Activated T-helper 1 cell treated with anti-CD3 and anti-CD28 coated beads, Interleukin-12 subunit alpha, Interleukin-12 subunit beta, Interleukin-2, Interleukin-4 antibody, amounts not matched to agents 30 ng/mL and 10 ng/mL and 1 ng/mL, durations not matched to agents 14 hours and 24 hours and 36 hours (primary cell): ENCODE measurements around the gene GFRA4. TPM values are rescaled to one million over a fixed set of nuclear protein-coding genes. Genes with fewer than 3 reads are reported as not detected.

ENCODE experiments used
- DNase-seq: peaks from one replicate; pipeline ENCODE4 v3.0.0; 2021; ENCODE audit warnings: low spot score
- H3K27ac Mint-ChIP-seq: one replicate; pipeline ENCODE4 v1.8.0; 2021; ENCODE audit warnings: mild to moderate bottlenecking, mixed read lengths
- H3K27me3 Mint-ChIP-seq: one replicate; pipeline ENCODE4 v1.8.0; 2022; ENCODE audit warnings: mild to moderate bottlenecking, moderate library complexity, mixed read lengths; ENCODE audit not compliant: insufficient read depth
- H3K36me3 Mint-ChIP-seq: one replicate; pipeline ENCODE4 v1.8.0; 2021; ENCODE audit warnings: low read depth, mixed read lengths
- H3K4me1 Mint-ChIP-seq: one replicate; pipeline ENCODE4 v1.8.0; 2021; ENCODE audit warnings: low read depth, mixed read lengths
- H3K4me3 Mint-ChIP-seq: one replicate; pipeline ENCODE4 v1.8.0; 2021; ENCODE audit warnings: mild to moderate bottlenecking, moderate library complexity, mixed read lengths
- H3K9me3 Mint-ChIP-seq: one replicate; pipeline ENCODE4 v1.8.0; 2021; ENCODE audit warnings: mixed read lengths
- intact Hi-C: fragments of 100-400 bp; cut with micrococcal nuclease; formaldehyde crosslinking; loops from one replicate; pipeline ENCODE4 v1.15.1; 2024
- total RNA-seq: library from RNA; stranded (reverse); gene quantifications from 2 replicates; pipeline ENCODE4 v1.2.3, GENCODE V29; 2022

Gene GFRA4
- not detected in 2 replicates for total RNA-seq

GRCh38 chr20:3663031-3663701 lies at the start of gene GFRA4:
GFRA4 (minus strand) TSS chr20:3663399; CDS start chr20:3663399, 0 bp downstream.
- Mint-ChIP-seq H3K36me3 (peaks cover 4% of the 10 kb centered on the region), H3K4me1 (peaks cover 38% of the 10 kb centered on the region), H3K4me3 (no peak within 1 kb of the TSS), H3K27me3 (peaks cover 59% of the 10 kb centered on the region), H3K27ac (no peak within 1 kb of the TSS), H3K9me3 (no peaks in the 10 kb centered on the region)
- DNase-seq = no peak
- intact Hi-C loops = no loop called here

- H3K36me3 Mint-ChIP-seq = no peaks in the 10 kb centered on the region
- H3K27ac Mint-ChIP-seq = no peak within 1 kb of the TSS
- H3K9me3 Mint-ChIP-seq = no peaks in the 10 kb centered on the region
Measured at GRCh38 chr20:3712279-3712873, 49.2 kb upstream of the GFRA4 start, which contains the start of gene SIGLEC1. SIGLEC1 (minus strand) TSS chr20:3712600; CDS start chr20:3707128, 5,472 bp downstream.

GRCh38 chr20:3711484-3711941 lies 48.3 kb upstream of the GFRA4 start:
- intact Hi-C loops = loop anchor here (1.0 kb wide), 1 partner anchor 35 kb away; no protein-coding TSS in a partner anchor
- Mint-ChIP-seq H3K27me3 (peaks cover 12% of the 10 kb centered on the region), H3K36me3 (no peaks in the 10 kb centered on the region), H3K27ac (no peak overlapping the region), H3K4me3 (no peak overlapping the region), H3K4me1 (no peaks in the 10 kb centered on the region), H3K9me3 (no peaks in the 10 kb centered on the region)
- DNase-seq = no peak

More at GRCh38 chr20:3712279-3712873, 49.2 kb upstream of the GFRA4 start, which contains the start of gene SIGLEC1:
- Mint-ChIP-seq H3K27me3 (peaks cover 12% of the 10 kb centered on the region), H3K4me1 (no peaks in the 10 kb centered on the region), H3K4me3 (no peak within 1 kb of the TSS)
- no peak for DNase-seq
- intact Hi-C loops = no loop called here

GRCh38 chr20:3710703-3711483 lies 47.7 kb upstream of the GFRA4 start:
- H3K27me3 Mint-ChIP-seq = peaks cover 10% of the 10 kb centered on the region

GRCh38 chr20:3710011-3710466 lies 46.8 kb upstream of the GFRA4 start:
- Mint-ChIP-seq H3K27ac (no peak overlapping the region), H3K4me1 (no peaks in the 10 kb centered on the region), H3K9me3 (no peaks in the 10 kb centered on the region), H3K4me3 (no peak overlapping the region), H3K27me3 (peaks cover 10% of the 10 kb centered on the region), H3K36me3 (no peaks in the 10 kb centered on the region)
- intact Hi-C loops = loop anchor here (1.0 kb wide), 1 partner anchor 147 kb away; no protein-coding TSS in a partner anchor
- DNase-seq = no peak

More at GRCh38 chr20:3710703-3711483, 47.7 kb upstream of the GFRA4 start:
- H3K4me1 Mint-ChIP-seq = no peaks in the 10 kb centered on the region
- H3K4me3 Mint-ChIP-seq = no peak overlapping the region
- H3K27ac Mint-ChIP-seq = no peak overlapping the region
- no peaks in the 10 kb centered on the region for H3K9me3 Mint-ChIP-seq
- no peaks in the 10 kb centered on the region for H3K36me3 Mint-ChIP-seq
- intact Hi-C loops = loop anchor here (1.0 kb wide), 2 partner anchors 35 to 148 kb away; no protein-coding TSS in a partner anchor
- DNase-seq = peak; percentile 50

- intact Hi-C loops = no loop called here
- H3K9me3 Mint-ChIP-seq = no peaks in the 10 kb centered on the region
- no peak overlapping the region for H3K4me3 Mint-ChIP-seq
- no peak for DNase-seq
- no peak overlapping the region for H3K27ac Mint-ChIP-seq
- no peaks in the 10 kb centered on the region for H3K36me3 Mint-ChIP-seq
- H3K27me3 Mint-ChIP-seq = peaks cover 5% of the 10 kb centered on the region
- H3K4me1 Mint-ChIP-seq = no peaks in the 10 kb centered on the region
Measured at GRCh38 chr20:3707508-3707899, 44.3 kb upstream of the GFRA4 start.

- intact Hi-C loops = no loop called here
Measured at GRCh38 chr20:3706774-3707507, 43.7 kb upstream of the GFRA4 start.

GRCh38 chr20:3705970-3706739 lies 43.0 kb upstream of the GFRA4 start:
- Mint-ChIP-seq H3K27me3 (peaks cover 2% of the 10 kb centered on the region), H3K4me1 (no peaks in the 10 kb centered on the region), H3K27ac (no peak overlapping the region), H3K4me3 (no peak overlapping the region), H3K9me3 (no peaks in the 10 kb centered on the region), H3K36me3 (no peaks in the 10 kb centered on the region)
- DNase-seq = no peak
- intact Hi-C loops = no loop called here

More at GRCh38 chr20:3706774-3707507, 43.7 kb upstream of the GFRA4 start:
- DNase-seq = no peak
- H3K36me3 Mint-ChIP-seq = no peaks in the 10 kb centered on the region
- H3K27me3 Mint-ChIP-seq = peaks cover 4% of the 10 kb centered on the region
- H3K27ac Mint-ChIP-seq = no peak overlapping the region
- no peaks in the 10 kb centered on the region for H3K9me3 Mint-ChIP-seq
- H3K4me1 Mint-ChIP-seq = no peaks in the 10 kb centered on the region
- no peak overlapping the region for H3K4me3 Mint-ChIP-seq

- no peaks in the 10 kb centered on the region for H3K9me3 Mint-ChIP-seq
- no peak overlapping the region for H3K4me3 Mint-ChIP-seq
- no peaks in the 10 kb centered on the region for H3K4me1 Mint-ChIP-seq
- H3K36me3 Mint-ChIP-seq = no peaks in the 10 kb centered on the region
- no peak overlapping the region for H3K27ac Mint-ChIP-seq
- H3K27me3 Mint-ChIP-seq = peaks cover 2% of the 10 kb centered on the region
- DNase-seq = no peak
- intact Hi-C loops = no loop called here
Measured at GRCh38 chr20:3705491-3705969, 42.3 kb upstream of the GFRA4 start.

GRCh38 chr20:3704087-3704486 lies 40.9 kb upstream of the GFRA4 start:
- intact Hi-C loops = no loop called here
- H3K27ac Mint-ChIP-seq = no peak overlapping the region
- DNase-seq = no peak

GRCh38 chr20:3702611-3703391 lies 39.6 kb upstream of the GFRA4 start:
- no peak overlapping the region for H3K4me3 Mint-ChIP-seq
- H3K27ac Mint-ChIP-seq = no peak overlapping the region
- no peaks in the 10 kb centered on the region for H3K4me1 Mint-ChIP-seq
- intact Hi-C loops = no loop called here
- H3K36me3 Mint-ChIP-seq = no peaks in the 10 kb centered on the region
- H3K27me3 Mint-ChIP-seq = no peaks in the 10 kb centered on the region
- no peaks in the 10 kb centered on the region for H3K9me3 Mint-ChIP-seq
- no peak for DNase-seq

More at GRCh38 chr20:3704087-3704486, 40.9 kb upstream of the GFRA4 start:
- no peaks in the 10 kb centered on the region for H3K36me3 Mint-ChIP-seq
- H3K4me1 Mint-ChIP-seq = no peaks in the 10 kb centered on the region
- no peak overlapping the region for H3K4me3 Mint-ChIP-seq
- no peaks in the 10 kb centered on the region for H3K9me3 Mint-ChIP-seq
- H3K27me3 Mint-ChIP-seq = peaks cover 2% of the 10 kb centered on the region
